ENCODE results near the gene ADGRG3.

The ADGRG3 gene

DNA sequence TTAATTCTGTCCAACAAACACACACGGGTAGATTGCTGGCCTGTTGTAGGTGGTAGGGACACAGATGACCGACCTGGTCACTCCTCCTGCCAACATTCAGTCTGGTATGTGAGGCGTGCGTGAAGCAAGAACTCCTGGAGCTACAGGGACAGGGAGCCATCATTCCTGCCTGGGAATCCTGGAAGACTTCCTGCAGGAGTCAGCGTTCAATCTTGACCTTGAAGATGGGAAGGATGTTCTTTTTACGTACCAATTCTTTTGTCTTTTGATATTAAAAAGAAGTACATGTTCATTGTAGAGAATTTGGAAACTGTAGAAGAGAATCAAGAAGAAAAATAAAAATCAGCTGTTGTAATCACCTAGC lies 3.5 kb upstream of the ADGRG3 start:
- TF ChIP-seq, protein P1, sequence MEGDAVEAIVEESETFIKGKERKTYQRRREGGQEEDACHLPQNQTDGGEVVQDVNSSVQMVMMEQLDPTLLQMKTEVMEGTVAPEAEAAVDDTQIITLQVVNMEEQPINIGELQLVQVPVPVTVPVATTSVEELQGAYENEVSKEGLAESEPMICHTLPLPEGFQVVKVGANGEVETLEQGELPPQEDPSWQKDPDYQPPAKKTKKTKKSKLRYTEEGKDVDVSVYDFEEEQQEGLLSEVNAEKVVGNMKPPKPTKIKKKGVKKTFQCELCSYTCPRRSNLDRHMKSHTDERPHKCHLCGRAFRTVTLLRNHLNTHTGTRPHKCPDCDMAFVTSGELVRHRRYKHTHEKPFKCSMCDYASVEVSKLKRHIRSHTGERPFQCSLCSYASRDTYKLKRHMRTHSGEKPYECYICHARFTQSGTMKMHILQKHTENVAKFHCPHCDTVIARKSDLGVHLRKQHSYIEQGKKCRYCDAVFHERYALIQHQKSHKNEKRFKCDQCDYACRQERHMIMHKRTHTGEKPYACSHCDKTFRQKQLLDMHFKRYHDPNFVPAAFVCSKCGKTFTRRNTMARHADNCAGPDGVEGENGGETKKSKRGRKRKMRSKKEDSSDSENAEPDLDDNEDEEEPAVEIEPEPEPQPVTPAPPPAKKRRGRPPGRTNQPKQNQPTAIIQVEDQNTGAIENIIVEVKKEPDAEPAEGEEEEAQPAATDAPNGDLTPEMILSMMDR (IDR thresholded peaks at IDR 0.05), result no peak
- H3K4me3 ChIP-seq, result no peak overlapping the region
- no peak overlapping the region for H3K27ac ChIP-seq
- no peak for DNase-seq (ENCODE audit: low spot score)

DNA sequence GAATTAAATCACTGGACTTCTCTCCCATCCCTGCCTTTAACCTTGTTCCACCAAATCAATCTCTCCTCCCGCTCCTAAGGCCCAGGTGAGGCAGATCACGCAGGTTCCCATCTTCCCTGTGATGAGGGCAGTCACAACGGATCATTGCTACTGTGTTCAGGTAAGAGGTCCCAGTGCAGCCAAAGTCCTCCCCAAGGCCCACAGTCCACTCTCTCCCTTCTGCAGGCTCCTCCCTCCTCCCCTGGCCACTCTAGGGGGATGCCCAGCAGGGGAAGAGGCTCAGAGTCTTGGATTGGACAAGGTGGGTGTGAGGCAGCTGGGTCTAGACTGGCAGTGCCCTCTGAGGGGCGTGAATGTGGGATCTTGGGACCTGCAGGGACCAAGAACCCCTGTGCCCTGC lies 2.6 kb upstream of the ADGRG3 start:
- TF ChIP-seq, protein P1 (IDR thresholded peaks at IDR 0.05), result no peak
- DNase-seq (ENCODE audit: low spot score), result no peak
- Histone ChIP-seq H3K4me3 (no peak overlapping the region), H3K27ac (no peak overlapping the region)

DNA sequence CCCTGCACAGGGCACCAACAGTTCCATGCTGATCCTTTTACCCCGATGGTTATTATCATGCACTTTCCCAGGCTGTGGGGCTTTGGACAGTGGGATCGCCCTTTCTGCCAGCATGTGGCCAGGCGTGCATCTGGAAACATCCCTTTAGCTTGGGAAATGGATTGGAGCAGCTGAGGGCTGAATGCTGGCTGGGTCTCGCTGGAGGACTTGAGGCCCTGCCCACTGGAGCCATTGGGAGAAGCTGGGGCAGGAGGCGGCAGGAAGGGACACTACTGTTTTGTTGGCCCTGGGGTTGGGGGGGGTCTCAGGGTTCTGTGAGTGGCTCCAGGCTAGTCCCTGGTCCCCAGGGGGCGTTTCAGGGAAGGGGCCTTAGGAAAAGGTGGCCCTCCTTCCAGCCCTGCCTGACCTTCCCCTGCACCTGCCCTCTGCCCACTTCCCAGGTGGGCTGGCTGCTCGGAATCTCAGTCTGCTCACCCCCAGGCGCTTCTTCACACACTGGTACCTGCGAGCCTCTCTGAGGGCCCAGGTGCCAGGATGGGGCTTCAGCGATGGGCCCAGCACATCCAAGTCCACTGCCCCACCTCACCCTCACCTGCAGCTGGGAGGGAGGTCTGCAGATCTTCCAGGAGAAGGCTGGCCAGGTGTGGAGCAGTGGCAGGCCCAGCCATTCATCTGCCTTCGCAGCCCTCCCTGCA lies 1.6 kb upstream of the ADGRG3 start:
- TF ChIP-seq, protein P1 (IDR thresholded peaks at IDR 0.05), result no peak
- Histone ChIP-seq H3K4me3 (no peak overlapping the region), H3K27ac (no peak overlapping the region)
- no peak for DNase-seq (ENCODE audit: low spot score)

DNA sequence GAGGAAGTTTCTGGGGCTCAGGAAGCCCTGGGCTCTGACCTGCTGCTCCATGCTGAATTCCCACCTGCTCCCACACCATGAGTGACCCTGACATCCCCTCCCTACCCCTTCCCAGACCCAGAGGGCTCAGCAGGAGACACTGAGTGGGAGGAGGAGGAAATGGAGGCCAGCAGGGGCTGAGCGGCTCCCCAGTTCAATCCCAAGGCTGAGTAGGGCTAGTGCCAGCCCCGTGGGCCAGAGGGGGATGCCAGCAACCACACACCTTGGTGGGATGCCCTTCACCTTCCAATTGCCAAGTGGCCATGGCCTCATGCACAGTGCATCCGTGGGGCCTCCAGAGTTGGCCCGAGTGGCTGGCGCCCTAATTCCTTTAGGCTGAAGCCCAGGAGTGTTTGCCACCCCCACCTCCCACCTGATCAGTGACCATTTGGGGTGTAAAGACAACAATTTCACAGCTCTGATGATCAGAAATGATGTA lies 1.0 kb upstream of the ADGRG3 start:
- TF ChIP-seq, protein P1 (IDR thresholded peaks at IDR 0.05), result no peak
- Histone ChIP-seq H3K27ac (no peak overlapping the region), H3K4me3 (no peak overlapping the region)
- DNase-seq (ENCODE audit: low spot score), result no peak

DNA sequence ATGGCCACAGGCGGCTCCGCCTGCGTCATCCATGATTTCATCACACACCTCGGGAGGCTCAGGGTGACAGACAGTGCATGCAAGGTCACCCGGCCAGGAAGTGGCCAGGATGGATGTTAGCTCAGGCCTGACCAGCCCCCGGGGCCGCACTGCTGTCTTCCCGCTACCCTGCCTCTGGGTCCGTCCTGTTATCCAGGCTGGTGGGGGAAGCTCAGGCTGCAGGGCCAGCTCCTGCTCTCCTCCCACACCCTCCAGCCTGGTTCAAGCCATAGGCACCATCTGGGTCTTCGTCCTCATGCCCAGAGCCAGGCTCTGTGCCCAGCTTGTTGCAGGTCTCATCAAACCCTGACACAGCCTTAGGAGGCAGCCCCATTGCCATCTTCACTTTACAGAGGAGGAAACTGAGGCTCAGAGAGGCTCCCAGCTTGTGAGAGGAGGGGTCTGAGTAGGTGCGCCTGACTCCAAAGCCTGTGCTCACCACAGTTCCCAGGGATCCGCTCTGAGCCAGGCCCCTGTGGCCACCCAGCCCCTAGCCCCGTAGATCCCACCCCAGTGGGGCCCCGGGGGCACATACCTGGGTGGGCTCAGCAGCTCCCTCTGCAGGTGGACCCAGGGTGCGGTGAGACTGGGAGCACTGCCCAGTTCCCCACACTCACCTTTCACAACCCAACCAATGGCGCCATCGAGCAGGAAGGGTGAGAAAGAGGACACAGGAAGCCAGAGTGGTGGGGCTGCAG lies 412 bp upstream of the ADGRG3 start:
- no peak for DNase-seq (ENCODE audit: low spot score)
- TF ChIP-seq, protein P1 (IDR thresholded peaks at IDR 0.05), result no peak
- H3K27ac ChIP-seq, result no peak overlapping the region

DNA sequence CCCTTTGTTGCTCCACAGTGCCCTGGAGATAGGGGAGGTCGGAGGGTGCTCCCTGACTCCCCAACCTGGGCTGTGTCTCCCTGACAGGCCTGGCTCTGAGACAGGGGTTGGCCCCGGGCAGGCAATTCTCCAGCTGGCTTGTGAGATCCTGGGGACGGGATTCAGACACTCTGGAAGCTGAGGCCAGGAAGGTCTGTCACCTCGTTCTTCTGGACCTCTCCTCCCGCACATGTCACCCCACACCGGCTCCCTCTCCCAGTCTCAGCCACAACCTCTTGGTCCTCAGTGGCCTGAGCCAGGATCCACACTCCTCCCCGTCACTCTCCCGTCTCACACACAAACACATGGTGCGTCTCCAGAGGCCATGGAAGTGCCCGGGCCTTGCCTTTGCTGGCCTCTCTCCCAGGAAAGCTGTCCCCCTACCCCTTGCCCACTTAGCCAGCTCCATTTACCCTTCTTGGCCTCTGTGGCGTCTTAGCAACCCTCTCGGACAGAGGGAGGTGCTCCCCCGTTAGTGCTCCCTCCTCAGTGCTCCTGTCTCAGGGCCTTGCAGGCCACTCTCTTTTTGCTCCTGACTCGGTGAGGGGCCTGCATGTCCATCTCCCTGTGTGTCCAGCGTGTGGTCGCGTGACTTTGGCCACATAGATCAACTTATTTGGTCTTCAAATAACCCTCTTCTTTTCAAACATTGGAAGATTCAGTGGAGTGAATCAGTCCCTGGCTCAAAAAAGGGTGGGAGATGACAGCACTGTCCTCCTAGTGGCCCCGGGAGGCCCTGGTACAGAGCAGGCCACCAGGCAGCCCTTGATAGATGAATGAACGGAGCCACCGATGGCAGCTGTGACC lies 747 bp downstream of the ADGRG3 start:
- Histone ChIP-seq H3K4me3 (no peak overlapping the region), H3K27ac (no peak overlapping the region)
- TF ChIP-seq, protein P1 (IDR thresholded peaks at IDR 0.05), result no peak
- no peak for DNase-seq (ENCODE audit: low spot score)

More for the DNA sequence above, 412 bp upstream of the ADGRG3 start:
- no peak overlapping the region for H3K4me3 ChIP-seq

Data from coronary artery (tissue), 2 donors.